ENCODE data around the gene UBTD2.

Gene UBTD2

DNA sequence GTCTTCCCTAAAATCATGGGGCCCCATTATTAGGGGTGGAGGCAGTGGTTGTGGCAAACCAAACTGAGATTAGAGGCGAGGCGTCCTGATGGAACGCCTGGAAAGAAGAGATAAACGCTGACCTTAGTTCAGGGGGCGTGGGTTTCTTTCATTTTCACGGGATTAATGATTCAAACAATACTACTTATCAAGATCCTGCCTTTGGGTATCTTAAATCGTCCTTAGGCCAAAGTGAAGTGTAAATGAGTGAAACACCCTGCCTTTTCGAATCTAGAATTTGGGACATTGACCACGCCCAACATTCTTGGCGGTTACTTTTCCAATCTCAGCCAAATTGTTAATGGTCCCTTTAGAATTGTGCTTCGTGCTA is 1.0 kb upstream of the UBTD2 start:
- no peak for DNase-seq (ENCODE audit: low read depth in 1 of 2, low spot score in 1 of 2)
- in situ Hi-C loops (cut with HindIII; ENCODE audit: low pct_unique_long_range_greater_than_20kb, low sequenced_read_pairs) = no loop called here
- no peak for TF ChIP-seq JUND (IDR thresholded peaks at IDR 0.05; ENCODE audit: low read depth)

- in situ Hi-C loops (cut with HindIII; ENCODE audit: low pct_unique_long_range_greater_than_20kb, low sequenced_read_pairs) = no loop called here
- DNase-seq (ENCODE audit: low read depth in 1 of 2, low spot score in 1 of 2) = peak; percentile 87 to 96
- no peak for TF ChIP-seq JUND (IDR thresholded peaks at IDR 0.05; ENCODE audit: low read depth)
These were observed 472 bp upstream of the UBTD2 start for GRCh38 chr5:172283862-172284610.

DNA sequence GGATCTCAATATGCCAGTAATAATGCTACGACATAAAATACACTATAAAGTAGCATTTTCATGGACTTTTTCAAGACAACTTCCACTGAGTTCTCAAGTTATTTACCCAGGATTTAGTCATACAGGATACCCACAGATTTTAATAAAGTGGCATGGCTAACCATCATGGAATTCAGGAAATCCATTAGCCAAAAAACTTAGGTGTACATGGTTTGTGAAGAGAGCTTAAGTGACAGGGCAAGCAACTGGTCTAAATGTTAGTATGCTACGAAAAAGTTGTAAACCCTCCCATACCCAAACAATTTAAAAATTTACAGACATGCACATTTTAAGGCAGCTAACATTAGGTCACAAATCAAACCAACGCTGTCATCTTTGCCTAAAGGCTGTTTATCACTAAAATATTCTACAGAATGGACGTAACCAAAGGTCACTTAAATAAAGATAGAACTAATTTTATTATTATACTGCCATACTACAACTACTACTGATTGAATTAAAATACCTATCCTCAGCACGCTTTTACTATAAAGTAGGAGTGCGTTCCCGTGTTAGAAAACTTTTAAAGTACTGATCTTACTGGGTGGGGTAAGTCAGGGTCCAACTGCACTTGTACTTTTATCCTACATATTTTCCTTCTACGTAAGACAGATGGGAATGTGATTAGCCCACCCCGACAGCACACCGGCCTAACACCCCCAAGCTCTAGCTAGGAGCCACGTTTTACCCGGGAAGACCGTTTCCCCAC is 1.1 kb downstream of the UBTD2 start:
- no peak for TF ChIP-seq JUND (IDR thresholded peaks at IDR 0.05; ENCODE audit: low read depth)
- in situ Hi-C loops (cut with HindIII; ENCODE audit: low pct_unique_long_range_greater_than_20kb, low sequenced_read_pairs) = no loop called here
- no peak for DNase-seq (ENCODE audit: low read depth in 1 of 2, low spot score in 1 of 2)

DNA sequence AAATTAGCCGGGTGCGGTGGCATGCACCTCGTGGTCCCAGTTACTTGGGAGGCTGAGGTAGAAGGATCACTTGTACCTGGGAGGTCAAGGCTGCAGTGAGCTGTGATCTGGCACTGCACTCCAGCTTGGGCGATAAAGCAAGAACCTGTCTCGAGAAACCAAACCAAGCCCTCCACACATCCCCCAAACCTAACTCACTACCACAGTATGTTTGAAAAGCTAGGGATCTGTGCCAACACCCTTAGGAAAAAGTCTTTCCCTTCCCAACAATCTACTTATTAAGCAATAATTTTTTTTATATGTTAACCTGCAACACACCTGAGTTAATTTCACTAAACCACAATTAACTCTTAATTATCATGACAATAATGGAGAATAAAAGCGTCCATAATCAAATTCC is 2.2 kb downstream of the UBTD2 start:
- no peak for DNase-seq (ENCODE audit: low read depth in 1 of 2, low spot score in 1 of 2)
- no peak for TF ChIP-seq JUND (IDR thresholded peaks at IDR 0.05; ENCODE audit: low read depth)
- in situ Hi-C loops (cut with HindIII; ENCODE audit: low pct_unique_long_range_greater_than_20kb, low sequenced_read_pairs) = no loop called here

- TF ChIP-seq JUND (IDR thresholded peaks at IDR 0.05; ENCODE audit: low read depth) = no peak
- in situ Hi-C loops (cut with HindIII; ENCODE audit: low pct_unique_long_range_greater_than_20kb, low sequenced_read_pairs) = no loop called here
- DNase-seq (ENCODE audit: low read depth in 1 of 2, low spot score in 1 of 2) = no peak
These were observed 2.6 kb downstream of the UBTD2 start for GRCh38 chr5:172280929-172281328.

GRCh38 chr5:172280317-172280716 is 3.2 kb downstream of the UBTD2 start:
- in situ Hi-C loops (cut with HindIII; ENCODE audit: low pct_unique_long_range_greater_than_20kb, low sequenced_read_pairs) = no loop called here
- no peak for TF ChIP-seq JUND (IDR thresholded peaks at IDR 0.05; ENCODE audit: low read depth)
- DNase-seq (ENCODE audit: low read depth in 1 of 2, low spot score in 1 of 2) = no peak

DNA sequence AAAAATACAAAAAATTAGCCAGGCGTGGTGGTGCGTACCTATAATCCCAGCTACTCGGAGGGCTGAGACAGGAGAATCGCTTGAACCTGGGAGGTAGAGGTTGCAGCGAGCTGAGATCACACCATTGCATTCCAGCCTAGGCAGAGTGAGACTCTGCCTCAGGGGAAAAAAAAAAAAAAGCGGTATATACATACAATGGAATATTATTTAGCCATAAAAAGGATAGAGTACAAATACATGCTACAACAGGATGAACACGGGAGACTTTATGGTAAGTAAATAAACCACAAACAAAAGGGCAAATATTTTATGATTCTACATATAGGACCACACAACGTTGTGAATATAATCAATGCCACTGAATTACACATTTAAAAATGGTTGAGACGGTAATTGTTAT is 5.2 kb downstream of the UBTD2 start:
- in situ Hi-C loops (cut with HindIII; ENCODE audit: low pct_unique_long_range_greater_than_20kb, low sequenced_read_pairs) = no loop called here
- no peak for TF ChIP-seq JUND (IDR thresholded peaks at IDR 0.05; ENCODE audit: low read depth)

GRCh38 chr5:172276214-172276613 is 7.3 kb downstream of the UBTD2 start:
- TF ChIP-seq JUND (IDR thresholded peaks at IDR 0.05; ENCODE audit: low read depth) = no peak
- no peak for DNase-seq (ENCODE audit: low read depth in 1 of 2, low spot score in 1 of 2)
- in situ Hi-C loops (cut with HindIII; ENCODE audit: low pct_unique_long_range_greater_than_20kb, low sequenced_read_pairs) = no loop called here

More for the DNA sequence above, 5.2 kb downstream of the UBTD2 start:
- no peak for DNase-seq (ENCODE audit: low read depth in 1 of 2, low spot score in 1 of 2)

- in situ Hi-C loops (cut with HindIII; ENCODE audit: low pct_unique_long_range_greater_than_20kb, low sequenced_read_pairs) = no loop called here
- DNase-seq (ENCODE audit: low read depth in 1 of 2, low spot score in 1 of 2) = no peak
- TF ChIP-seq JUND (IDR thresholded peaks at IDR 0.05; ENCODE audit: low read depth) = no peak
These were observed 8.4 kb downstream of the UBTD2 start for GRCh38 chr5:172274951-172275753.

GRCh38 chr5:172267943-172268342 is 15.6 kb downstream of the UBTD2 start:
- in situ Hi-C loops (cut with HindIII; ENCODE audit: low pct_unique_long_range_greater_than_20kb, low sequenced_read_pairs) = no loop called here
- no peak for DNase-seq (ENCODE audit: low read depth in 1 of 2, low spot score in 1 of 2)
- TF ChIP-seq JUND (IDR thresholded peaks at IDR 0.05; ENCODE audit: low read depth) = no peak

DNA sequence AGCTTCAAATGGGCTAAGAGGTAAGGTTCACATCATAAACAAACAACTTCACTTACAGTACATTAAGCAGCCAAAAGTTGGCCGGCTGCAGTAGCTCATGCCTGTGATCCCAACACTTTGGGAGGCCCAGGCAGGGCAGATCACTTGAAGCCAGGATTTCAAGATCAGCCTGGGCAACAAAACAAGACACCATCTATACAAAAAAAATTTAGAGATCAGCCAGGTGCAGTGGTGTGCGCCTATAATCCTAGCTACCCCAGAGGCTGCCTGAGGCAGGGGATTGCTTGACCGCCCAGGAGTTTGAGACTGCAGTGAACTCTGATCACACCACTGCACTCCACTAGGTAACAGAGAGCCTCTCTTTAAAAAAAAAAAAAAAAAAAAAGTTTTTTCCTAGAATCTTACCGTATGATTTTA is 16.9 kb downstream of the UBTD2 start:
- DNase-seq (ENCODE audit: low read depth in 1 of 2, low spot score in 1 of 2) = no peak
- in situ Hi-C loops (cut with HindIII; ENCODE audit: low pct_unique_long_range_greater_than_20kb, low sequenced_read_pairs) = no loop called here
- no peak for TF ChIP-seq JUND (IDR thresholded peaks at IDR 0.05; ENCODE audit: low read depth)

DNA sequence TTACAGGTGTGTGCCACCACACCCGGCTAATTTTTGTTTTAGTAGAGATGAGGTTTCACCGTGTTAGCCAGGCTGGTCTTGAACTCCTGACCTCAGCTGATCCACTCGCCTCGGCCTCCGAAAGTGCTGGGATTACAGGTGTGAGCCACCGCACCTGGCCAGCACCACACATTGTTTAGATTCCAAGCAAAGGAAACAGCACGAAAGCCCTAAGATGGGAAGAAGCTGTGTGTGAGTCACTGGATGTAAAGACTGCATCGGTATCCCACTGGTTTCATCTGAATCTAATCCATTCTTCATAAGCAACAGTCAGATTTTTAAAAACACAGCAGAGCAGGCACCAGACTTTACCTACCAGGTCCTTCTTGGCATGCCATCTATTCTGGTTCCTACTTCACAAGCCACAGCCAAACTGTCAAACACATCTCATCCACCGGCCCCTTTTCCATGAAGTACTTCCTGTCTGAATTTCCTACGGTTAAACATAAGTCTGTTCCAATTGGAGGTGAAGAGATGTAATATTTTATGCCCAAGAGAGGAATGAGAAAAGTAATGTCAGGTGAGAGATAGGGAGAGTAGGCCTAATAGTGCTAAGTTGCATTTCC is 17.4 kb downstream of the UBTD2 start:
- no peak for DNase-seq (ENCODE audit: low read depth in 1 of 2, low spot score in 1 of 2)
- in situ Hi-C loops (cut with HindIII; ENCODE audit: low pct_unique_long_range_greater_than_20kb, low sequenced_read_pairs) = no loop called here

More for the DNA sequence above, 17.4 kb downstream of the UBTD2 start:
- no peak for TF ChIP-seq JUND (IDR thresholded peaks at IDR 0.05; ENCODE audit: low read depth)

Data from T47D (cell line).